GM12878 (cell line): ENCODE measurements around the gene BORCS6. TPM values are rescaled to one million over a fixed set of nuclear protein-coding genes. Genes with fewer than 3 reads are reported as not detected.

Source experiments
- BMI1 ChIP-seq: fragments of 450-650 bp; IDR thresholded peaks from 2 replicates; pipeline ENCODE4 v1.6.1; 2016; ENCODE audit warnings: mild to moderate bottlenecking, moderate library complexity, borderline replicate concordance
- CBFB ChIP-seq: IDR thresholded peaks from 2 replicates; pipeline ENCODE4 v1.6.1; 2016; ENCODE audit warnings: antibody characterized with exemption, low read depth
- CREB1 ChIP-seq: IDR thresholded peaks from 2 replicates; pipeline ENCODE4 v1.6.1; 2012; ENCODE audit warnings: low read depth, mild to moderate bottlenecking, inconsistent platforms
- CREM ChIP-seq: IDR thresholded peaks from 2 replicates; pipeline ENCODE4 v1.6.1; 2014; ENCODE audit warnings: antibody characterized with exemption, low read depth
- E4F1 ChIP-seq: fragments of 450-650 bp; IDR thresholded peaks from 2 replicates; pipeline ENCODE4 v1.6.1; 2018; ENCODE audit warnings: borderline replicate concordance, mild to moderate bottlenecking; ENCODE audit not compliant: partially characterized antibody
- HDGF ChIP-seq: fragments of 450-650 bp; IDR thresholded peaks from 2 replicates; pipeline ENCODE4 v1.6.1; 2016; ENCODE audit warnings: antibody characterized with exemption
- JUNB ChIP-seq: IDR thresholded peaks from 2 replicates; pipeline ENCODE4 v1.6.1; 2016; ENCODE audit warnings: antibody characterized with exemption, mild to moderate bottlenecking
- MEF2A ChIP-seq: IDR thresholded peaks from 2 replicates; pipeline ENCODE4 v1.6.1; 2011; ENCODE audit warnings: low read depth, mild to moderate bottlenecking, low read length, moderate library complexity; ENCODE audit not compliant: insufficient read depth
- MEF2B ChIP-seq: fragments of 450-650 bp; IDR thresholded peaks from 2 replicates; pipeline ENCODE4 v1.6.1; 2018; ENCODE audit warnings: mild to moderate bottlenecking, moderate library complexity; ENCODE audit not compliant: partially characterized antibody, poor library complexity, severe bottlenecking
- MYB ChIP-seq: fragments of 150-350 bp; IDR thresholded peaks from 2 replicates; pipeline ENCODE4 v1.6.1; 2014; ENCODE audit warnings: mild to moderate bottlenecking, low read depth, low read length, borderline replicate concordance
- RUNX3 ChIP-seq: IDR thresholded peaks from 2 replicates; pipeline ENCODE4 v1.6.1; 2012; ENCODE audit warnings: low read length, inconsistent platforms
- SIN3A ChIP-seq: IDR thresholded peaks from 2 replicates; pipeline ENCODE4 v1.6.1; 2012; ENCODE audit warnings: low read depth, low read length, improper control_type of control experiment
- SMAD1 ChIP-seq: fragments of 450-650 bp; IDR thresholded peaks from 2 replicates; pipeline ENCODE4 v1.6.1; 2018; ENCODE audit warnings: mild to moderate bottlenecking, low read depth; ENCODE audit not compliant: partially characterized antibody
- SMAD5 ChIP-seq: IDR thresholded peaks from 2 replicates; pipeline ENCODE4 v1.6.1; 2016; ENCODE audit warnings: antibody characterized with exemption, low read depth
- SREBF2 ChIP-seq: IDR thresholded peaks from 2 replicates; pipeline ENCODE4 v1.6.1; 2012; ENCODE audit warnings: mild to moderate bottlenecking, low read length
- USF2 ChIP-seq: IDR thresholded peaks from 2 replicates; pipeline ENCODE4 v1.6.1; 2011; ENCODE audit warnings: low read depth, low read length, improper control_type of control experiment, borderline replicate concordance
- polyA plus RNA-seq, 11 experiments: library from polyadenylated mRNA; depleted of rRNA in 4 of 11; unstranded in 6 of 11; stranded (reverse) in 5 of 11; fragments of >200 nt; fragmentation: Nextera tagmentation in 4 of 11; fragmentation: Illumina TruSeq in 1 of 11; extraction: Ambion mirVana in 4 of 11; extraction: Trizol in 1 of 11; gene quantifications; 1 replicate in 1 of 11; 2 replicates in 10 of 11; pipeline versions ENCODE4 v1.2.1 to v1.2.3, GENCODE V29; 2011 to 2016; ENCODE audit warnings: inconsistent platforms in 2 of 11, missing spikeins in 2 of 11, low read depth in 1 of 11
- total RNA-seq, 4 experiments: library from RNA; depleted of rRNA in 3 of 4; stranded (reverse); fragments of >200 nt in 3 of 4; fragmentation: Illumina TruSeq in 1 of 4; extraction: Trizol in 1 of 4; gene quantifications; 2 replicates each; pipeline versions ENCODE4 v1.2.1 to v1.2.3, GENCODE V29; 2013 to 2021
- TF ChIP-seq, protein P1 (sequence below): IDR thresholded peaks from 2 replicates; pipeline ENCODE4 v1.6.1; 2011; ENCODE audit warnings: borderline replicate concordance, low read depth, mild to moderate bottlenecking, moderate library complexity, mixed read lengths, low read length; ENCODE audit not compliant: insufficient read depth; ENCODE audit errors: extremely low read length
- TF ChIP-seq, protein P2 (sequence below): fragments of 450-650 bp; IDR thresholded peaks from 2 replicates; pipeline ENCODE4 v1.6.1; 2017; ENCODE audit warnings: borderline replicate concordance
- TF ChIP-seq, protein P3 (sequence below): IDR thresholded peaks from 2 replicates; pipeline ENCODE4 v1.6.1; 2011; ENCODE audit warnings: low read depth, mild to moderate bottlenecking, low read length, moderate library complexity, borderline replicate concordance; ENCODE audit errors: extremely low read depth
- TF ChIP-seq, protein P4 (sequence below): fragments of 450-650 bp; IDR thresholded peaks from 2 replicates; pipeline ENCODE4 v1.6.1; 2017; ENCODE audit warnings: mild to moderate bottlenecking, moderate library complexity

BORCS6 gene
- total and polyA plus RNA-seq, 10 of the 15 experiments (the other 5 are each of a cell fraction or from before 2014, with no cell fraction given): 0.37 to 14.1 (median 6.7) TPM

DNA sequence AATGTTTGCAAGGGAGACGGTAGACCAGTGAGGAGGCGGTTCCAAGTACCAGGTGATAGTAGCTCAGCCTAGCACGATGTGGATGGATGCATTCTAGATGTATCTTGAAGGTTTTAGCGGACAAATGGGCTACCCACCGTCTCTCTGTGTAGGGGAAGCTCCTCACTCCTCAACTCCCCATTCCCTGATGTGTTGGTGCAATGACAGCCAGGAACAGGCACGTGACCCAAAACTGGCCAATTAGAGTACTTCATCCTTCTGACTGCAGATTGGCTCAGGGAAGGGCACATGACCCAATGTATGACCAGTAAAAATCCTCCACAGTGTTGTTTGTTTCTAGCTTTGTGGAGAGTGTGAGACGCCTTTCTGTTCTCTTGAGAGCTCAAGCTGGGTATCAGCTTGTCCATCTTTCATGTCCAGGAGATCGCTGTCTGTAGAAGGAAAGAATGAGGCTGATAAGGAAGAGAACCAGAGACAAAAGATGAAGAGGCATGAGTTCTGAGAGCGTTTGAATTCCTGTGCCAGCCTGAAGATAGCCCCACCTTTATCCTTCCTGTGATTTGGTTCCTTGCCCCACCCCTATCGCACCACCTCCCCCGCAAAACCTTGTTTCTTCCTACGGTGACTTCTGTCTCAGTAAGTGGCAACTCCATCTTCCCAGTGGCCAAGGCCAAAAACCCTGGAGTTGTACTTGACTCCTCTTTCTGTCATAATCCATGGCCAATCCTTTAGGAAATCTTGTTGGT is 2.3 kb upstream of the BORCS6 start (continued):
- TF ChIP-seq E4F1 (no peak), SREBF2 (no peak), SIN3A (no peak), MYB (no peak), CBFB (0 out of 2 replicates have a peak, but pooled peaks have one; percentile 22), USF2 (peak; percentile 98), BMI1 (no peak), MEF2B (no peak), HDGF (no peak), JUNB (no peak), RUNX3 (no peak), SMAD5 (peak; percentile 68; the same call in 1 of the 2 replicates), SMAD1 (peak; percentile 85), CREB1 (no peak), CREM (no peak), MEF2A (no peak)
- TF ChIP-seq, protein P1, sequence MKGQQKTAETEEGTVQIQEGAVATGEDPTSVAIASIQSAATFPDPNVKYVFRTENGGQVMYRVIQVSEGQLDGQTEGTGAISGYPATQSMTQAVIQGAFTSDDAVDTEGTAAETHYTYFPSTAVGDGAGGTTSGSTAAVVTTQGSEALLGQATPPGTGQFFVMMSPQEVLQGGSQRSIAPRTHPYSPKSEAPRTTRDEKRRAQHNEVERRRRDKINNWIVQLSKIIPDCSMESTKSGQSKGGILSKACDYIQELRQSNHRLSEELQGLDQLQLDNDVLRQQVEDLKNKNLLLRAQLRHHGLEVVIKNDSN: peak; percentile 97
- TF ChIP-seq, protein P2, sequence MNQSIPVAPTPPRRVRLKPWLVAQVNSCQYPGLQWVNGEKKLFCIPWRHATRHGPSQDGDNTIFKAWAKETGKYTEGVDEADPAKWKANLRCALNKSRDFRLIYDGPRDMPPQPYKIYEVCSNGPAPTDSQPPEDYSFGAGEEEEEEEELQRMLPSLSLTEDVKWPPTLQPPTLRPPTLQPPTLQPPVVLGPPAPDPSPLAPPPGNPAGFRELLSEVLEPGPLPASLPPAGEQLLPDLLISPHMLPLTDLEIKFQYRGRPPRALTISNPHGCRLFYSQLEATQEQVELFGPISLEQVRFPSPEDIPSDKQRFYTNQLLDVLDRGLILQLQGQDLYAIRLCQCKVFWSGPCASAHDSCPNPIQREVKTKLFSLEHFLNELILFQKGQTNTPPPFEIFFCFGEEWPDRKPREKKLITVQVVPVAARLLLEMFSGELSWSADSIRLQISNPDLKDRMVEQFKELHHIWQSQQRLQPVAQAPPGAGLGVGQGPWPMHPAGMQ: no peak
- TF ChIP-seq, protein P3, sequence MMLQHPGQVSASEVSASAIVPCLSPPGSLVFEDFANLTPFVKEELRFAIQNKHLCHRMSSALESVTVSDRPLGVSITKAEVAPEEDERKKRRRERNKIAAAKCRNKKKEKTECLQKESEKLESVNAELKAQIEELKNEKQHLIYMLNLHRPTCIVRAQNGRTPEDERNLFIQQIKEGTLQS: peak; percentile 91
- TF ChIP-seq, protein P4, sequence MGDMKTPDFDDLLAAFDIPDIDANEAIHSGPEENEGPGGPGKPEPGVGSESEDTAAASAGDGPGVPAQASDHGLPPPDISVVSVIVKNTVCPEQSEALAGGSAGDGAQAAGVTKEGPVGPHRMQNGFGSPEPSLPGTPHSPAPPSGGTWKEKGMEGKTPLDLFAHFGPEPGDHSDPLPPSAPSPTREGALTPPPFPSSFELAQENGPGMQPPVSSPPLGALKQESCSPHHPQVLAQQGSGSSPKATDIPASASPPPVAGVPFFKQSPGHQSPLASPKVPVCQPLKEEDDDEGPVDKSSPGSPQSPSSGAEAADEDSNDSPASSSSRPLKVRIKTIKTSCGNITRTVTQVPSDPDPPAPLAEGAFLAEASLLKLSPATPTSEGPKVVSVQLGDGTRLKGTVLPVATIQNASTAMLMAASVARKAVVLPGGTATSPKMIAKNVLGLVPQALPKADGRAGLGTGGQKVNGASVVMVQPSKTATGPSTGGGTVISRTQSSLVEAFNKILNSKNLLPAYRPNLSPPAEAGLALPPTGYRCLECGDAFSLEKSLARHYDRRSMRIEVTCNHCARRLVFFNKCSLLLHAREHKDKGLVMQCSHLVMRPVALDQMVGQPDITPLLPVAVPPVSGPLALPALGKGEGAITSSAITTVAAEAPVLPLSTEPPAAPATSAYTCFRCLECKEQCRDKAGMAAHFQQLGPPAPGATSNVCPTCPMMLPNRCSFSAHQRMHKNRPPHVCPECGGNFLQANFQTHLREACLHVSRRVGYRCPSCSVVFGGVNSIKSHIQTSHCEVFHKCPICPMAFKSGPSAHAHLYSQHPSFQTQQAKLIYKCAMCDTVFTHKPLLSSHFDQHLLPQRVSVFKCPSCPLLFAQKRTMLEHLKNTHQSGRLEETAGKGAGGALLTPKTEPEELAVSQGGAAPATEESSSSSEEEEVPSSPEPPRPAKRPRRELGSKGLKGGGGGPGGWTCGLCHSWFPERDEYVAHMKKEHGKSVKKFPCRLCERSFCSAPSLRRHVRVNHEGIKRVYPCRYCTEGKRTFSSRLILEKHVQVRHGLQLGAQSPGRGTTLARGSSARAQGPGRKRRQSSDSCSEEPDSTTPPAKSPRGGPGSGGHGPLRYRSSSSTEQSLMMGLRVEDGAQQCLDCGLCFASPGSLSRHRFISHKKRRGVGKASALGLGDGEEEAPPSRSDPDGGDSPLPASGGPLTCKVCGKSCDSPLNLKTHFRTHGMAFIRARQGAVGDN: peak; percentile 74
